GM21619 (cell line): ENCODE data around the gene ZNF668.

Experiments
- ATAC-seq: cut with Tn5 transposase; IDR thresholded peaks from one replicate; pipeline ENCODE4 v1.9.1; 2021; ENCODE audit not compliant: unreplicated experiment

ZNF668 gene

DNA sequence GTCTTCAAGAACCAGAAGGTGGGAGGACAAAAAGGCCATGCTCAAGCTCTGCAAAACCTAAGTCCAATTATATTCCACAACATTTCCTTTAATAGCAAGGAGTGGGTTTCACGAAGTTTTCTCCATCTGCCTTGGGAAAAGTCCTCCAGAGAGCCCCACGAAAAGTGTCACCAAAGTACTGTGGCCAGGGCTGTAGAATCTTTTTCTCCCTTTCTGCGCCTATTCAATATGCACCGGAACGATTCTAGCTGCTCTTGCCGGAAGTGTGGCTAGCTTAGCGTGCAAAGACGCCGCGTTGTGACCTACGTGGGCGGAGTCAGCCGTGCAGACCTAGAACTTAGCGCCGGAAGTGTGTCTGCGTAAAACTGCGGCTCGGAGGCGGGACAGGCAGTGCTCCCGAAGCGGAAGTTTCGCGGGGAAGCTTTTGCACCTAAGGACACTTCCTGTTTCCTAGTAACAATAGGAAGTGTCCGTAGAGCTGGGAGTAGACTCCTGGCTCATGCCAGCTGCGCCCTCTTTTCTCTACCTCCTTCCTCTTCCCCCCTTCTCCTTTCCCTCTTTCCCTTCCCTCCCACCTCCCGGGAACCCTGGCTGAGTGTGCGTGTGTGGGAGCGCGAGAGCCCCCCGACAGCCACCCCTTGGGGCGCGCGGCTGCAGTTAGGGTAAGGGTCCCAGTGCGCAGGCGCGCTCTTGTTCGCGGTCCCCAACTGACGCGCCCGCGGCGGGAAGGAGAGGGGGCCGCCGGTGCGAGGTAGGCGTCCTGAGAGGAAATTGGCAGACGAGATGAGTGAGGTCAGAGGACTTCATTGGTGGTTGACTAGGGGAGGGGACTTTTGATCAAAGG is at the start of gene ZNF668, which contains the start of gene ZNF646:
Gene ZNF668 (minus strand): TSS at position 271 of the 844 bp plus-strand sequence. CDS start 9,781 bp downstream, outside the sequence.
Gene ZNF646 (plus strand): TSS at position 453 of the 844 bp plus-strand sequence. CDS start 1,903 bp downstream, outside the sequence.
- ATAC-seq: peak; percentile 69

GRCh38 chr16:31120129-31120528 is 46.1 kb upstream of the ZNF668 start:
- no peak for ATAC-seq

- no peak for ATAC-seq
These were observed 44.4 kb upstream of the ZNF668 start for GRCh38 chr16:31118223-31119155.

DNA sequence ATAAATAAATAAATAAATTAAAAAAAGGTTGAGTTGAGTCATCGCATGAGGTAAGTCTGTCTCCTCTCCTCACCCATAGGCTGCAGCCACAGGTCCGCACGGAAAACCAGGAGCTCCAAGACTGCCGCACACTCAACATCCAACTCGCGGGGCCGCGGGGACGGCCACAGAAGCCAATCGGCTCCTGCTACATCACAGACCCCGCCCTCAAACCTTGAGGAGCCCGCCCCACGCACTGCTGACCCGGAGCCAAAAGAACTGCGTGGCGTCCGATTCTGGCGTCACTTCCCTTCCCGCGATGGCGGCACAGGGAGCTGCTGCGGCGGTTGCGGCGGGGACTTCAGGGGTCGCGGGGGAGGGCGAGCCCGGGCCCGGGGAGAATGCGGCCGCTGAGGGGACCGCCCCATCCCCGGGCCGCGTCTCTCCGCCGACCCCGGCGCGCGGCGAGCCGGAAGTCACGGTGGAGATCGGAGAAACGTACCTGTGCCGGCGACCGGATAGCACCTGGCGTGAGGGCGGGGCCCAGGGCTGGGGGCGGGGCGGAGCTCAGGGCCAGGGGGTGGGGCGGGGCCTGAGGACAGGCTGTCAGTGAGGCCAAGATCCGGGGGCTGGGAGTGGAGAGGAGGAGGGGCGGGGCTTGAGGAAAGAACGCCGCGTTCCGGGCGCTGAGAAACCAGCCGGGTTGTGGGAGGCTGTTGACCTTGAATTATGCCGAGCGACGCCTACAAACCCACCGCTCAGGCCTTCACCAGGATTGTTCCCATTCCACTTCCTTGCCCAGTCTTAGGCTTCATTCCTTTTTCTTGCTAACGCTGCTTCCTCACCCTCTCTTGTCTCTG is 43.6 kb upstream of the ZNF668 start, which contains the start of gene KAT8:
Gene KAT8 (plus strand): TSS at position 281 of the 839 bp plus-strand sequence. CDS start 18 bp downstream, at position 299.
- ATAC-seq: peak; percentile 88

GRCh38 chr16:31114468-31114867 is 40.4 kb upstream of the ZNF668 start:
- ATAC-seq: no peak

DNA sequence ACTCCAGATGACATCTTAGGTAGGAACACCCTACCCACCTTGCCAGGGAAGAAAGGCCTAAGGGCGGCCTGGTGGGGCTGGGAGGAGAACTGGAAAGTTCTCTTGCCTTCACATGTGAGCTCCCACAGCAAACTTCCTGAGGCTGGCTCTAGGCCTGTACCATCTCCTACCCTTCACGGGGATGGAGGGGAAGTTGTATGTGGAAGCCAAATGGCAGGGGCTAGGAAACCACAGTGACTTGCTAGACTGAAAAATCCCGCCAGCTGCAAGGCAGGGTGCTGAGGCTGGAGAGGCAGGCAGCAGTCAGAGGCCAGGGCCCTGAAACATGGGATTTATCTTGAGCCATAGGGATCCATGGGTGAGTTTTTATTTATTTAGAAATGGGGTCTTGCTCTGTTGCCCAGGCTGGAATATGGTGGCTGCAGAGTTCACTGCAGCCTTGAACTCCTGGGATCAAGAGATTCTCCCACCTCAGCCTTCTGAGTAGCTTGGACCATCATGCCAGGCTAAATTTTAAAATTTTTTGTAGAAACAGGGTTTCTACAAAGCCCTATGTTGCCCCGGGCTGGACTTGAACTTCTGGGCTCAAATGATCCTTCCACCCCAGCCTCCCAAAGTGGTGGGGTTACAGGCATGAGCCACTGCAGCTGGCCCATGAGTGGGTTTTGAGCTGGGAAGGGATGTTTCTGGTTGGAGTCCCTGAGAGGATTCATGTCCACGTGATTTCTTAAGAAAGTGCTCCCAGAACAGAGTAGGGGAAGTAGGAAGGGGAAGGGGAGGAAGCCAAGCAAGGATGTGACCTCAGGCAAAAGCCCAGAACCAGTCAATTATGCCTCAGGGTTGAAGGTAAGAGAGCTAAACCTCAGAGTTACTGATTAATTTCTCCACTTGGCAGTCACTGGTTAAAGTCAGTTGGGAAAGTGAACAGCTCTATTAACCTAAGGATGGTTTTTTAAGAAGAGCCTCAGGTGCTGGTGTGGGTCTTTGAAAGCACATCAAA is 39.4 kb upstream of the ZNF668 start:
- ATAC-seq: no peak

- ATAC-seq: no peak
These were observed 38.7 kb upstream of the ZNF668 start for GRCh38 chr16:31112711-31113110.

- no peak for ATAC-seq
These were observed 37.9 kb upstream of the ZNF668 start for GRCh38 chr16:31111881-31112466.

DNA sequence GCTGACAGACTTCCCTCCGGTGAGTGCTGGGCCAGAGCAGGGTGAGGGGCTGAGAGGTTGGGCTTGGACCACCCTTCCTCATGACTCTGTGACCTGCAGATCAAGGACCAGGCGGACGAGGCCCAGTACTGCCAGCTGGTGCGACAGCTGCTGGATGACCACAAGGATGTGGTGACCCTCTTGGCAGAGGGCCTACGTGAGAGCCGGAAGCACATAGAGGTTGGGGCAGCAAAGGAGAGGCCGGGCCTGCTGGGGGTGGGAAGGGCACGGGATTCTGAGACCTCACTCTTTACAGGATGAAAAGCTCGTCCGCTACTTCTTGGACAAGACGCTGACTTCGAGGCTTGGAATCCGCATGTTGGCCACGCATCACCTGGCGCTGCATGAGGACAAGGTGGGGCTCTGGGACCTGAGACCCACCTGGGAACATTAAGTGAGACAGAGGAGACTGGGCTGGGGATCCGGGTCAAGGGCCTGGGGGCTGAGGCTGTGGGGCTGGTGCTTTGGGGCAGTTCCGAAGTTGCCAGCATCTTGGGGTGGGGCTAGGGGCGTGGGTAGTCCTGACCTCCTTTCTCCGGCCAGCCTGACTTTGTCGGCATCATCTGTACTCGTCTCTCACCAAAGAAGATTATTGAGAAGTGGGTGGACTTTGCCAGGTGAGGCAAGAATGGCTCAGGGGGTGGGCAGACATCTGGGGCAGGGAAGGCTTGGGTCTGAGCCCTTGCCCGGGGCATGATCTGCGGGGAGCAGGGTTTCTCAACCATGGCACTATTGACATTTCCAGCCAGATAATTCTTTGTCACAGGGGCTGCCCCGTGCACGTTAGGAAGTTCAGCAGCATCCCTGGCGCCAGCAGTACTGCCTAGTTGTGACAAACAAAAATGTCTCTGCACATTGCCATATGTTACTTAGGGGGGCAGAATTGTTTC is 36.3 kb upstream of the ZNF668 start:
- no peak for ATAC-seq

- no peak for ATAC-seq
These were observed 35.6 kb upstream of the ZNF668 start for GRCh38 chr16:31109622-31110021.

- no peak for ATAC-seq
These were observed 34.9 kb upstream of the ZNF668 start for GRCh38 chr16:31108794-31109558.

GRCh38 chr16:31108035-31108793 is 34.2 kb upstream of the ZNF668 start, which contains the start of gene BCKDK:
Gene BCKDK (plus strand): TSS chr16:31108386. CDS start chr16:31109224, 838 bp downstream.
- ATAC-seq: peak; percentile 77

DNA sequence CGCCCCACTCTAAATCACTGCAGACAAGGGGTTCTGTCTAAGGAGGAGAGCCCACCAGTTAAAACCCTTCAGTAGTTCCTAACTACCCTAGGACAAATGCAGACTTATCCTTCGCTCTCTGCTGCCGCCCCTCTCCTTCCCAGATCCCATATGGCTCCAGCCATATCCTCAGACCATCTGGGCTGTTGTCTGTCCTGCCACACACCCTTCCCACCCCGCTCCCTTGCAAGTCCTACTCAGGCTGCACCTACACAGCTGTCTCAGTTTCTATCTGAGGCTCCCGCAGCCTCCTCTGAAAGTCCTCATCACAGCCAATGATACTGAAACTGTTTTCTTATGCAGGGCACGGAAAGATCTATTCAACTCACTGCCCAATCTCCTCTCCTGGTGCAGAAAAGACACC is 33.4 kb upstream of the ZNF668 start:
- ATAC-seq: peak; percentile 58

- no peak for ATAC-seq
These were observed 32.7 kb upstream of the ZNF668 start for GRCh38 chr16:31106509-31107464.

DNA sequence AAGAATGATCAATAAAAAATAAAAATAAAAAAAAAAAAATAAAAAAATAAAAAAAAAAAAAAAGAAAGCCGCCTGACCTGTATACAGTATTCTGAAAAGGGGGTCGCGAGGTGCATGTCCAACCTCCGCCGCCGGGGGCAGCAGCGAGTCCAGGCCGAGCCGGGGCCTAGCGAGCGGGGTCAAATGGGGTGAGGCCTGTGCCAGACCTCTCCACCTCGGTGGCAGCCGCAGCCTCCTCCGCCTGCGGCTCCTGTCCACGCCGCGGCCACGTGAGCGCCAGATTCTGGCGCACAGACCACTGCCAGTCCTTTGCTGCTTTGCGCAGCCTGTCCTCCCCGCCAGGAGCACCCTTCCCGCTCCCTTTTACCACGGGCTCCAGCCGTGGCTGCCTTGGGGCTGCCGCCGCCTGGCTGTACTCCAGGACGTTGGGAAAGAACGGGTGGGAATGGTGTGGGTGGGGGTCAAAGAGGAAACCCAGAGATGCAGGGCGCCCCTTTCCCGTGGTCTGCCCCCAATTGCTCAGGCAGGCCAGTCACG is 31.7 kb upstream of the ZNF668 start:
- no peak for ATAC-seq
